ENCODE measurements around the gene CSPG4. TPM values are rescaled to one million over a fixed set of nuclear protein-coding genes. Genes with fewer than 3 reads are reported as not detected.

CSPG4 gene
- total RNA-seq, 1 donor from 2014 or later, result 5.4 TPM

DNA sequence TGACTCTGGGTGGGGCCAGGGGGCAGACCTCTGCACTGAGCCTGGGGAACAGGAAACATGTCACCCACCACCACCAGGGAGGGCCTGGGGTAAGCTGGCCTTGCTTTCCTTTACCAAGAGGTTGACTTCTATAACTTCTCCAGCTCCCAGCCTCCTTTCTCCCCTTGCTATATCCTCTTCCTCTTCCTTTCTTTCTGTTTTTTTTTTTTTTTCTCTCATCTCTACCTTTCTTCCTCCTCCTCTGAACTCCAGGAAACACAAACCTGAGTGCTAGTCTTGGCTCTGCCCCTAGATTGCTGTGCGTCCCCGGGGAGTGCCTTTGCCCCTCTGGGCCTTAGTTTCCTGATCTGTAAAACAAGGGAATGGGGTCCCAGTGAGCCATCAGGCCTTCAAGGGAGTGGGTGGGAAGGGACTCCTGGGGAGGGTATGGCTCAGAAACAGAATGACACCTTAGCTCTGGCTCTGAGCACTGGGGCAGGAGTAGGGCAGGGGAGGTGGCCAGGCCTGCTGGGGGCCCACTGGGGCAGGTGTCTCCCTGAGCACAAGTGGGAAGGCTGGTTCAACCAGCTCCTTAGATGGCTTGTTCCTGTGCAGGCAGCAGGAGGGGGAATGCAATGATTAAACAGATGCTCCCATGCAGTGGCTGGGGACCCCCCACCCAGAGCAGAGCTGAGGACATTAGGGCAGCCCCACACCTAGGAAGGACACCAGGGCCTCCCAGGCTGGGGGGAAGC, 60.7 kb downstream of the CSPG4 start:
- peaks cover 3% of the 10 kb centered on the region for H3K36me3 Mint-ChIP-seq (ENCODE audit: low read depth)
- H3K4me3 Mint-ChIP-seq, result peak overlapping the region; percentile 97
- TF ChIP-seq, protein P1, sequence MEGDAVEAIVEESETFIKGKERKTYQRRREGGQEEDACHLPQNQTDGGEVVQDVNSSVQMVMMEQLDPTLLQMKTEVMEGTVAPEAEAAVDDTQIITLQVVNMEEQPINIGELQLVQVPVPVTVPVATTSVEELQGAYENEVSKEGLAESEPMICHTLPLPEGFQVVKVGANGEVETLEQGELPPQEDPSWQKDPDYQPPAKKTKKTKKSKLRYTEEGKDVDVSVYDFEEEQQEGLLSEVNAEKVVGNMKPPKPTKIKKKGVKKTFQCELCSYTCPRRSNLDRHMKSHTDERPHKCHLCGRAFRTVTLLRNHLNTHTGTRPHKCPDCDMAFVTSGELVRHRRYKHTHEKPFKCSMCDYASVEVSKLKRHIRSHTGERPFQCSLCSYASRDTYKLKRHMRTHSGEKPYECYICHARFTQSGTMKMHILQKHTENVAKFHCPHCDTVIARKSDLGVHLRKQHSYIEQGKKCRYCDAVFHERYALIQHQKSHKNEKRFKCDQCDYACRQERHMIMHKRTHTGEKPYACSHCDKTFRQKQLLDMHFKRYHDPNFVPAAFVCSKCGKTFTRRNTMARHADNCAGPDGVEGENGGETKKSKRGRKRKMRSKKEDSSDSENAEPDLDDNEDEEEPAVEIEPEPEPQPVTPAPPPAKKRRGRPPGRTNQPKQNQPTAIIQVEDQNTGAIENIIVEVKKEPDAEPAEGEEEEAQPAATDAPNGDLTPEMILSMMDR (conservative IDR thresholded peaks at IDR 0.05), result no peak
- DNase-seq (ENCODE audit: low read depth, low spot score), result no peak
- no peaks in the 10 kb centered on the region for H3K27me3 Mint-ChIP-seq (ENCODE audit: low read depth)
- H3K4me1 Mint-ChIP-seq, result peaks cover 52% of the 10 kb centered on the region
- H3K27ac Mint-ChIP-seq (ENCODE audit: unreplicated experiment), result no peak overlapping the region
- no peaks in the 10 kb centered on the region for H3K9me3 Mint-ChIP-seq

DNA sequence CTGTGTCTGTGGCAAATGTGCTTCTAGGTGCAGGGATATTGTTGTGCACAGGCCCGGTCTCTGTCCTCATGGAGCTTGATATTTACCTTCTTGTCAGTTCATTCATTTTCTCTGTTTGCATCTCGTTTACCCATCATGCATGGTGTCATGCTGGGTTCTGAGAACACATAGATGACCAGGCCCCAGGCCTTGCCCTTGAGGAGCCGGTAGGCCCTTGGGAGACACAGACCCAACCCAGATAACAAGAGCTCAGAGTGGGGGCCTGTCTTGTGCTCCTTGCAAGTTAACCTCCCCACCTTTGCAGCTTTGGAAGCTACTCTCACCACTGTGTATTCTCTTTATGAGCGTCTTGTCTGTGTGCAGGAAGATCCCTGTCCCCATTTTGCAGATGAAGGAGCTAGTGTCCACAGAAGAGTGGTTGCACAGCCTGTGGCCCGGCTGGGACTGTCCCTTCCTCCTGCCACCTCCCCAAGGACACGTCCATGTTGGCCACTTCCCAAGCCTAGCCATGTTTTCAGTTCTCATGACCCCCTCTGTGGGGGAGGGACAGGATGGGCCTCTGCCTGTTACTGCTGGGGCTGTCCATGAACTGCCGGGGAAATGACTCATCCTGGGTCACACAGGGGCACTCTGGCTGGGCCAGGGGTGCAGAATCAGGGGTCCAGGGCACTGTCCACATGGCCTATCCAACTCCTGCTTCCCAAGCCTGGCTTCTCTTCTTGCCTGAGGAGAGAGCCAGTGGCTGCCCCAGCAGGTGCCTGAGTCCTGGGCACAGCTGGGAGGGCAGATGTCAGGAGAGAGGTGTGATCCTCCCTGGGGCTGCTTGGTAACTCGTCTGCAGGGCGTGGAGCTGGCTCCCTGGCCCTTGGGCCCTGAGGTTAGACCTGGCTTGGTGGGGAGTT, 61.5 kb downstream of the CSPG4 start:
- Mint-ChIP-seq H3K27ac (ENCODE audit: unreplicated experiment) (peak overlapping the region; percentile 53), H3K36me3 (ENCODE audit: low read depth) (peaks cover 3% of the 10 kb centered on the region), H3K4me1 (peaks cover 58% of the 10 kb centered on the region), H3K4me3 (peak overlapping the region; percentile 97), H3K27me3 (ENCODE audit: low read depth) (no peaks in the 10 kb centered on the region), H3K9me3 (no peaks in the 10 kb centered on the region)
- no peak for DNase-seq (ENCODE audit: low read depth, low spot score)
- TF ChIP-seq, protein P1 (conservative IDR thresholded peaks at IDR 0.05), result no peak

DNA sequence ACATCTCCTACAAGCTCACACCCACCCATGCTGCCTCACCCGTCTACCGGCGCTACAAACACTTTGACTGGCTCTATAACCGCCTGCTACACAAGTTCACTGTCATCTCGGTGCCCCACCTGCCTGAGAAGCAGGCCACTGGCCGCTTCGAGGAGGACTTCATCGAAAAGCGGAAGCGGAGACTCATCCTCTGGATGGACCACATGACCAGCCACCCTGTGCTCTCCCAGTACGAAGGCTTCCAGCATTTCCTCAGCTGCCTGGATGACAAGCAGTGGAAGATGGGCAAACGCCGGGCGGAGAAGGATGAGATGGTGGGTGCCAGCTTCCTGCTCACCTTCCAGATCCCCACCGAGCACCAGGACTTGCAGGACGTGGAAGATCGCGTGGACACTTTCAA, 62.8 kb downstream of the CSPG4 start:
- Mint-ChIP-seq H3K9me3 (no peaks in the 10 kb centered on the region), H3K4me1 (peaks cover 58% of the 10 kb centered on the region), H3K27ac (ENCODE audit: unreplicated experiment) (no peak overlapping the region), H3K27me3 (ENCODE audit: low read depth) (no peaks in the 10 kb centered on the region), H3K36me3 (ENCODE audit: low read depth) (peaks cover 3% of the 10 kb centered on the region), H3K4me3 (peak overlapping the region; percentile 97)
- TF ChIP-seq, protein P1 (conservative IDR thresholded peaks at IDR 0.05), result no peak
- DNase-seq (ENCODE audit: low read depth, low spot score), result no peak

DNA sequence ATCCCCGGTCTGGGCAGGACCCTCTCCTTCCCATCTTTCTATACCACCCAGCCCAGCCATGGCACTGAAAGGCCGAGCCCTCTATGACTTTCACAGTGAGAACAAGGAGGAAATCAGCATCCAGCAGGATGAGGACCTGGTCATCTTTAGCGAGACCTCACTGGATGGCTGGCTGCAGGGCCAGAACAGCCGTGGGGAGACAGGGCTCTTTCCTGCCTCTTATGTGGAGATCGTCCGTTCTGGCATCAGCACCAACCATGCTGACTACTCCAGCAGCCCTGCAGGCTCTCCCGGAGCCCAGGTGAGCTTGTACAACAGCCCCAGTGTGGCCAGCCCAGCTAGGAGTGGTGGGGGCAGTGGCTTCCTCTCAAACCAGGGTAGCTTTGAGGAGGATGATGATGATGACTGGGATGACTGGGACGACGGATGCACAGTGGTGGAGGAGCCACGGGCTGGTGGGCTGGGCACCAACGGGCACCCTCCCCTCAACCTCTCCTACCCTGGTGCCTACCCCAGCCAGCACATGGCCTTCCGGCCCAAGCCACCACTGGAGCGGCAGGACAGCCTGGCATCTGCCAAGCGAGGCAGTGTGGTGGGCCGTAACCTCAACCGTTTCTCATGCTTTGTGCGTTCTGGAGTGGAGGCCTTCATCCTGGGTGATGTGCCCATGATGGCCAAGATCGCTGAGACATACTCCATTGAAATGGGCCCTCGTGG, 63.4 kb downstream of the CSPG4 start:
- peaks cover 3% of the 10 kb centered on the region for H3K36me3 Mint-ChIP-seq (ENCODE audit: low read depth)
- peak overlapping the region; percentile 87 for H3K27ac Mint-ChIP-seq (ENCODE audit: unreplicated experiment)
- H3K9me3 Mint-ChIP-seq, result no peaks in the 10 kb centered on the region
- TF ChIP-seq, protein P1 (conservative IDR thresholded peaks at IDR 0.05), result no peak
- no peak for DNase-seq (ENCODE audit: low read depth, low spot score)
- peaks cover 58% of the 10 kb centered on the region for H3K4me1 Mint-ChIP-seq
- H3K4me3 Mint-ChIP-seq, result peak overlapping the region; percentile 97
- H3K27me3 Mint-ChIP-seq (ENCODE audit: low read depth), result no peaks in the 10 kb centered on the region

Measured in neural crest cell (in vitro differentiated cells).